K562 (cell line): ENCODE measurements around the gene PRR14. TPM values are rescaled to one million over a fixed set of nuclear protein-coding genes. Genes with fewer than 3 reads are reported as not detected.

ENCODE experiments used
- CAMTA2 ChIP-seq: fragments of 250-450 bp; sonication (Bioruptor Pico); conservative IDR thresholded peaks from 2 replicates; pipeline ENCODE4 v1.5.1; 2022
- CCAR2 ChIP-seq: fragments of 200-400 bp; formaldehyde crosslinking; IDR thresholded peaks from 2 replicates; pipeline ENCODE4 v1.6.1; 2017; ENCODE audit warnings: mild to moderate bottlenecking, low read depth, low read length
- ETV1 ChIP-seq: fragments of 450-650 bp; conservative IDR thresholded peaks from 2 replicates; pipeline ENCODE4 v1.6.1; 2016; ENCODE audit warnings: missing genetic modification characterization, control low read depth, low read depth, missing compliant biosample characterization
- FOXA3 ChIP-seq, 2 experiments: fragments of 450-650 bp in 1 of 2; sonication (generic) in 1 of 2; formaldehyde crosslinking; IDR thresholded peaks in 1 of 2; conservative IDR thresholded peaks in 1 of 2; 2 replicates each; pipeline versions ENCODE4 v1.4.0 to v1.8.0; 2020 to 2022; ENCODE audit warnings: mild to moderate bottlenecking in 2 of 2, missing genetic modification reagents in 1 of 2
- HDAC6 ChIP-seq: IDR thresholded peaks from 2 replicates; pipeline ENCODE4 v1.6.1; 2012; ENCODE audit warnings: low read depth, mild to moderate bottlenecking, control low read depth, inconsistent platforms, low read length, moderate library complexity
- HNRNPK ChIP-seq: fragments of 200-400 bp; formaldehyde crosslinking; IDR thresholded peaks from one replicate; pipeline ENCODE4 v1.6.1; 2018; ENCODE audit warnings: mild to moderate bottlenecking, low read depth, low read length; ENCODE audit not compliant: poor library complexity, severe bottlenecking
- MEF2A ChIP-seq: IDR thresholded peaks from 2 replicates; pipeline ENCODE4 v1.6.1; 2011; ENCODE audit warnings: low read depth, mild to moderate bottlenecking, low read length, moderate library complexity; ENCODE audit not compliant: control insufficient read depth
- POLR3A ChIP-seq: IDR thresholded peaks from 2 replicates; pipeline ENCODE4 v1.6.1; 2011; ENCODE audit warnings: borderline replicate concordance, mild to moderate bottlenecking, moderate library complexity; ENCODE audit not compliant: insufficient read length, insufficient read depth; ENCODE audit errors: extremely low read depth
- SMARCA4 ChIP-seq: fragments of 450-650 bp; IDR thresholded peaks from 2 replicates; pipeline ENCODE4 v1.6.1; 2016
- SRSF3 ChIP-seq: fragments of 200-400 bp; formaldehyde crosslinking; IDR thresholded peaks from 2 replicates; pipeline ENCODE4 v1.6.1; 2016; ENCODE audit warnings: mild to moderate bottlenecking, low read length, moderate library complexity; ENCODE audit not compliant: insufficient read depth
- STAG1 ChIP-seq: sonication (generic); formaldehyde crosslinking; IDR thresholded peaks from 2 replicates; pipeline ENCODE4 v1.5.0; 2020; ENCODE audit warnings: missing genetic modification reagents, borderline replicate concordance
- TAL1 ChIP-seq: fragments of 450-650 bp; IDR thresholded peaks from 2 replicates; pipeline ENCODE4 v1.6.1; 2016; ENCODE audit warnings: mild to moderate bottlenecking
- TFAM ChIP-seq: fragments of 250-450 bp; sonication (Bioruptor Pico); conservative IDR thresholded peaks from 2 replicates; pipeline ENCODE4 v1.5.0; 2021; ENCODE audit warnings: mild to moderate bottlenecking, moderate library complexity
- ZEB2 ChIP-seq: fragments of 450-650 bp; IDR thresholded peaks from 2 replicates; pipeline ENCODE4 v1.6.1; 2016
- ZNF436 ChIP-seq: fragments of 250-450, 450-650 bp; sonication (Bioruptor Pico); formaldehyde crosslinking; IDR thresholded peaks from 2 replicates; pipeline ENCODE4 v1.7.0; 2020; ENCODE audit warnings: mild to moderate bottlenecking
- ZNF507 ChIP-seq: conservative IDR thresholded peaks from 2 replicates; pipeline ENCODE4 v1.6.1; 2017; ENCODE audit warnings: missing genetic modification characterization, missing compliant biosample characterization
- ZNF785 ChIP-seq: fragments of 250-450 bp; sonication (Bioruptor Pico); IDR thresholded peaks from 2 replicates; pipeline ENCODE4 v1.4.0; 2020; ENCODE audit warnings: mild to moderate bottlenecking
- polyA plus RNA-seq, 8 experiments: library from polyadenylated mRNA; depleted of rRNA in 4 of 8; stranded (reverse) in 5 of 8; unstranded in 3 of 8; fragments of >200 nt; fragmentation: Nextera tagmentation in 2 of 8; fragmentation: Illumina TruSeq in 1 of 8; extraction: Ambion mirVana in 2 of 8; extraction: Trizol in 1 of 8; gene quantifications; 2 replicates each; pipeline versions ENCODE4 v1.2.1 to v1.2.3, GENCODE V29; 2011 to 2014; ENCODE audit warnings: inconsistent platforms in 1 of 8, missing spikeins in 1 of 8
- total RNA-seq, 7 experiments: library from RNA; depleted of rRNA in 6 of 7; stranded (reverse); fragments of >200 nt in 6 of 7; fragmentation: Illumina TruSeq in 2 of 7; extraction: Trizol in 2 of 7; gene quantifications; 2 replicates each; pipeline versions ENCODE4 v1.2.1 to v1.2.3, GENCODE V29; 2011 to 2021; ENCODE audit warnings: low replicate concordance in 1 of 7
- TF ChIP-seq, protein P1 (sequence below): fragments of 250-450 bp; sonication (Bioruptor Pico); IDR thresholded peaks from 2 replicates; pipeline ENCODE4 v1.8.0; 2022; ENCODE audit warnings: inconsistent platforms
- TF ChIP-seq, protein P2 (sequence below), 2 experiments: fragments of 450-650 bp in 1 of 2; sonication (generic) in 1 of 2; formaldehyde crosslinking; conservative IDR thresholded peaks; 2 replicates each; pipeline versions ENCODE4 v1.4.0 to v1.8.1; 2020 to 2022; ENCODE audit warnings: mild to moderate bottlenecking in 1 of 2, missing genetic modification reagents in 1 of 2
- TF ChIP-seq, protein P3 (sequence below): fragments of 250-450 bp; sonication (Bioruptor Pico); IDR thresholded peaks from 2 replicates; pipeline ENCODE4 v1.8.0; 2022; ENCODE audit warnings: inconsistent platforms, mild to moderate bottlenecking, moderate library complexity, borderline replicate concordance
- TF ChIP-seq, protein P4 (sequence below): sonication (generic); formaldehyde crosslinking; IDR thresholded peaks from 2 replicates; pipeline ENCODE4 v1.8.0; 2022; ENCODE audit warnings: missing genetic modification reagents, mild to moderate bottlenecking, moderate library complexity, borderline replicate concordance
- TF ChIP-seq, protein P5 (sequence below): sonication (generic); formaldehyde crosslinking; IDR thresholded peaks from 2 replicates; pipeline ENCODE4 v1.8.1; 2023; ENCODE audit warnings: mild to moderate bottlenecking, missing genetic modification reagents, moderate library complexity

The PRR14 gene
- total and polyA plus RNA-seq, 9 of the 15 experiments (the other 6 are each of a cell fraction or from before 2014, with no cell fraction given) = 2.2 to 63.1 (median 11.5) TPM

DNA sequence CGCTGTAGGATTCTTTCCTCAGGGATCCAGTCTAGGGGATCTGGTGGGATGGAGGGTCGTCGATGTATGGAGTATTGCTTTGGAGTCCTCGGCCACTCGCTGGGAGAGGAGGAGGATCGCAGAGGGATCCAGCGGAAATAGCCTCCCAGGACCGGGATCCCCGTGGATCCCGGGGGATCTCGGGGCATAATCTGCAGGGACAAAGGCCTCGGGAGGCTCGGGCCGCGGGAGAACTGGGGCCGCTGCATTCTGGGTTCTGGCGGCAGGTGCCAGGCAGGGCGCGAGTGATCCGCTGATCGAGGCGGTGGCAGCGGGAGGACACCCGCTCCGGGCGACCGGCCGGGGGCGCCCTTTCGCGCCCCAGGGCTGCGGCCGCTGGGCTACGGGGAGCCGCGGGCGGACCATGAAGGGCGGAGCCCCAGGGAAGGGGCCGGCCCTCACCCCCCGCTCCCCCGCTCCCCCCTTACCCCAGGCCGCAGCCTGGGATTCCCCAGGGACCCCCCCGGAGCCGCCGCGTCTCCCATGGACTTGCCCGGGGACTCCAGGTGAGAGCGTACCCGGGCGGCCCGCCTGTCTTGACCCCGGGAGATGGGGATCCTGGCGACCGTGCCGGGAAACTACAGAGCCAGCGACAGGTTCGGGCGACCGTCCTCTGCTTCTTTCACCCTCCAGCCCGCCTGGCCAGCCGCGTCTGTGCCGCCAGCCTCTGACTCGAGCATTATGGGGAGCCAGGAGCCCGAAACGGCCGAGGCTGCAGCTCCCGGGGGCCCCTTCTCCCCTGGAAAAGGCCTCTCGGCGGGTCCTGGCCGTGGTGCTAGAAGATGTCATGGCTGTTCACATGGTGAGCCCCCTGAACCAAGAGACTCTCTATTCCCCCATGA, 604 bp downstream of the PRR14 start (continued):
- TF ChIP-seq, protein P1, sequence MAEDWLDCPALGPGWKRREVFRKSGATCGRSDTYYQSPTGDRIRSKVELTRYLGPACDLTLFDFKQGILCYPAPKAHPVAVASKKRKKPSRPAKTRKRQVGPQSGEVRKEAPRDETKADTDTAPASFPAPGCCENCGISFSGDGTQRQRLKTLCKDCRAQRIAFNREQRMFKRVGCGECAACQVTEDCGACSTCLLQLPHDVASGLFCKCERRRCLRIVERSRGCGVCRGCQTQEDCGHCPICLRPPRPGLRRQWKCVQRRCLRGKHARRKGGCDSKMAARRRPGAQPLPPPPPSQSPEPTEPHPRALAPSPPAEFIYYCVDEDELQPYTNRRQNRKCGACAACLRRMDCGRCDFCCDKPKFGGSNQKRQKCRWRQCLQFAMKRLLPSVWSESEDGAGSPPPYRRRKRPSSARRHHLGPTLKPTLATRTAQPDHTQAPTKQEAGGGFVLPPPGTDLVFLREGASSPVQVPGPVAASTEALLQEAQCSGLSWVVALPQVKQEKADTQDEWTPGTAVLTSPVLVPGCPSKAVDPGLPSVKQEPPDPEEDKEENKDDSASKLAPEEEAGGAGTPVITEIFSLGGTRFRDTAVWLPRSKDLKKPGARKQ (CRISPR knock-in tag) = no peak
- 0 out of 2 replicates have a peak, but pooled peaks have one; percentile 36 for TF ChIP-seq SRSF3
- TF ChIP-seq TFAM (CRISPR knock-in tag) = no peak
- no peak; the same call in 1 of the 2 replicates for TF ChIP-seq STAG1 (CRISPR knock-in tag)
- no peak for TF ChIP-seq POLR3A
- TF ChIP-seq, protein P2, sequence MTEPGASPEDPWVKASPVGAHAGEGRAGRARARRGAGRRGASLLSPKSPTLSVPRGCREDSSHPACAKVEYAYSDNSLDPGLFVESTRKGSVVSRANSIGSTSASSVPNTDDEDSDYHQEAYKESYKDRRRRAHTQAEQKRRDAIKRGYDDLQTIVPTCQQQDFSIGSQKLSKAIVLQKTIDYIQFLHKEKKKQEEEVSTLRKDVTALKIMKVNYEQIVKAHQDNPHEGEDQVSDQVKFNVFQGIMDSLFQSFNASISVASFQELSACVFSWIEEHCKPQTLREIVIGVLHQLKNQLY (CRISPR knock-in tag; conservative IDR thresholded peaks at IDR 0.05) = no peak
- TF ChIP-seq MEF2A = no peak
- TF ChIP-seq ZNF436 = no peak
- TF ChIP-seq ZEB2 = no peak
- TF ChIP-seq SMARCA4 = no peak
- no peak for TF ChIP-seq CCAR2
- no peak for TF ChIP-seq HDAC6
- TF ChIP-seq CAMTA2 (CRISPR knock-in tag) = no peak
- no peak for TF ChIP-seq ZNF507 (tag)
- TF ChIP-seq FOXA3 (CRISPR knock-in tag; conservative IDR thresholded peaks at IDR 0.05 in 1 of 2, IDR thresholded peaks at IDR 0.05 in 1 of 2) = no peak
- peak; percentile 79 for TF ChIP-seq HNRNPK
- TF ChIP-seq, protein P3, sequence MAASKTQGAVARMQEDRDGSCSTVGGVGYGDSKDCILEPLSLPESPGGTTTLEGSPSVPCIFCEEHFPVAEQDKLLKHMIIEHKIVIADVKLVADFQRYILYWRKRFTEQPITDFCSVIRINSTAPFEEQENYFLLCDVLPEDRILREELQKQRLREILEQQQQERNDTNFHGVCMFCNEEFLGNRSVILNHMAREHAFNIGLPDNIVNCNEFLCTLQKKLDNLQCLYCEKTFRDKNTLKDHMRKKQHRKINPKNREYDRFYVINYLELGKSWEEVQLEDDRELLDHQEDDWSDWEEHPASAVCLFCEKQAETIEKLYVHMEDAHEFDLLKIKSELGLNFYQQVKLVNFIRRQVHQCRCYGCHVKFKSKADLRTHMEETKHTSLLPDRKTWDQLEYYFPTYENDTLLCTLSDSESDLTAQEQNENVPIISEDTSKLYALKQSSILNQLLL (CRISPR knock-in tag) = no peak
- TF ChIP-seq TAL1 = no peak
- no peak for TF ChIP-seq ZNF785 (CRISPR knock-in tag)
- TF ChIP-seq, protein P4, sequence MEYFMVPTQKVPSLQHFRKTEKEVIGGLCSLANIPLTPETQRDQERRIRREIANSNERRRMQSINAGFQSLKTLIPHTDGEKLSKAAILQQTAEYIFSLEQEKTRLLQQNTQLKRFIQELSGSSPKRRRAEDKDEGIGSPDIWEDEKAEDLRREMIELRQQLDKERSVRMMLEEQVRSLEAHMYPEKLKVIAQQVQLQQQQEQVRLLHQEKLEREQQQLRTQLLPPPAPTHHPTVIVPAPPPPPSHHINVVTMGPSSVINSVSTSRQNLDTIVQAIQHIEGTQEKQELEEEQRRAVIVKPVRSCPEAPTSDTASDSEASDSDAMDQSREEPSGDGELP (CRISPR knock-in tag) = 0 out of 2 replicates have a peak, but pooled peaks have one; percentile 13
- TF ChIP-seq, protein P5, sequence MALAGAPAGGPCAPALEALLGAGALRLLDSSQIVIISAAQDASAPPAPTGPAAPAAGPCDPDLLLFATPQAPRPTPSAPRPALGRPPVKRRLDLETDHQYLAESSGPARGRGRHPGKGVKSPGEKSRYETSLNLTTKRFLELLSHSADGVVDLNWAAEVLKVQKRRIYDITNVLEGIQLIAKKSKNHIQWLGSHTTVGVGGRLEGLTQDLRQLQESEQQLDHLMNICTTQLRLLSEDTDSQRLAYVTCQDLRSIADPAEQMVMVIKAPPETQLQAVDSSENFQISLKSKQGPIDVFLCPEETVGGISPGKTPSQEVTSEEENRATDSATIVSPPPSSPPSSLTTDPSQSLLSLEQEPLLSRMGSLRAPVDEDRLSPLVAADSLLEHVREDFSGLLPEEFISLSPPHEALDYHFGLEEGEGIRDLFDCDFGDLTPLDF (CRISPR knock-in tag) = no peak; the same call in 1 of the 2 replicates
- TF ChIP-seq ETV1 (tag) = no peak
